Head of caudate nucleus (tissue), 42 donors: ENCODE results near the gene TRAPPC2L.

Experiments used
- DNase-seq, 42 donors: peaks; one replicate each; pipeline versions ENCODE4 v3.0.0 to v3.0.0-alpha.2; 2020 to 2021; ENCODE audit warnings: mixed read lengths in 7 of 42
- intact Hi-C: fragments of 100-400 bp; cut with DNase I; formaldehyde crosslinking; loops from one replicate; pipeline ENCODE4 v1.15.0; 2022

Gene TRAPPC2L

GRCh38 chr16:88856828-88857727 lies at the start of gene TRAPPC2L, which contains the start of gene GALNS:
TSS of gene TRAPPC2L (plus strand) at chr16:88857127. CDS start at chr16:88857151, 24 bp downstream.
TSS of gene GALNS (minus strand) at chr16:88856947. CDS start at chr16:88856877, 70 bp downstream.
- intact Hi-C loops, result loop anchor here (5.0 kb wide), 1 partner anchor 45 kb away; the partner anchor contains the start of gene APRT

GRCh38 chr16:88807142-88807625 lies 49.7 kb upstream of the TRAPPC2L start:
- intact Hi-C loops, result no loop called here

More at GRCh38 chr16:88856828-88857727, at the start of gene TRAPPC2L, which contains the start of gene GALNS:
- peak; percentile 97 to 100 (median 99) for DNase-seq

GRCh38 chr16:88807626-88808453 lies 49.1 kb upstream of the TRAPPC2L start:
- DNase-seq, result no peak
- intact Hi-C loops, result no loop called here

More at GRCh38 chr16:88807142-88807625, 49.7 kb upstream of the TRAPPC2L start:
- peak in 10 of 42 donors; percentile 19 to 80 (median 37) for DNase-seq

- no peak for DNase-seq
Observed at GRCh38 chr16:88809068-88809675, 47.8 kb upstream of the TRAPPC2L start.

GRCh38 chr16:88809676-88810165 lies 47.2 kb upstream of the TRAPPC2L start:
- no peak for DNase-seq

More at GRCh38 chr16:88809068-88809675, 47.8 kb upstream of the TRAPPC2L start:
- intact Hi-C loops, result no loop called here

GRCh38 chr16:88810166-88810911 lies 46.6 kb upstream of the TRAPPC2L start:
- intact Hi-C loops, result loop anchor here (5.0 kb wide), 1 partner anchor 47 kb away; the partner anchor contains the start of genes GALNS and TRAPPC2L
- no peak for DNase-seq

More at GRCh38 chr16:88809676-88810165, 47.2 kb upstream of the TRAPPC2L start:
- intact Hi-C loops, result loop anchor here (5.0 kb wide), 1 partner anchor 48 kb away; the partner anchor contains the start of genes GALNS and TRAPPC2L

GRCh38 chr16:88810912-88811768 lies 45.8 kb upstream of the TRAPPC2L start:
- intact Hi-C loops, result loop anchor here (5.0 kb wide), 1 partner anchor 46 kb away; the partner anchor contains the start of genes GALNS and TRAPPC2L
- DNase-seq, result peak; percentile 62 to 93 (median 84)

- DNase-seq, result peak; percentile 83 to 97 (median 94)
- intact Hi-C loops, result loop anchor here (5.0 kb wide), 1 partner anchor 45 kb away; the partner anchor contains the start of genes GALNS and TRAPPC2L
Observed at GRCh38 chr16:88811769-88812512, 45.0 kb upstream of the TRAPPC2L start, which contains the start of gene APRT. TSS of gene APRT (minus strand) at chr16:88811928. CDS start at chr16:88811899, 29 bp downstream.

- DNase-seq, result no peak
- intact Hi-C loops, result loop anchor here (5.0 kb wide), 1 partner anchor 45 kb away; the partner anchor contains the start of genes GALNS and TRAPPC2L
Observed at GRCh38 chr16:88812513-88813268, 44.2 kb upstream of the TRAPPC2L start.

- intact Hi-C loops, result loop anchor here (5.0 kb wide), 1 partner anchor 44 kb away; the partner anchor contains the start of genes GALNS and TRAPPC2L
- DNase-seq, result no peak
Observed at GRCh38 chr16:88813269-88814143, 43.4 kb upstream of the TRAPPC2L start.

- intact Hi-C loops, result loop anchor here (5.0 kb wide), 1 partner anchor 43 kb away; the partner anchor contains the start of genes GALNS and TRAPPC2L
- DNase-seq, result no peak
Observed at GRCh38 chr16:88814144-88814502, 42.8 kb upstream of the TRAPPC2L start.

- no peak for DNase-seq
- intact Hi-C loops, result no loop called here
Observed at GRCh38 chr16:88815227-88815626, 41.7 kb upstream of the TRAPPC2L start.

GRCh38 chr16:88815901-88816589 lies 40.9 kb upstream of the TRAPPC2L start:
- DNase-seq, result peak in 22 of 42 donors; percentile 28 to 69 (median 46)
- intact Hi-C loops, result no loop called here
